H1 (cell line): ENCODE results near the gene CFAP61. TPM values are rescaled to one million over a fixed set of nuclear protein-coding genes. Genes with fewer than 3 reads are reported as not detected.

ENCODE experiments used
- CTCF ChIA-PET: fragments of 300-600 bp; sonication (Branson Sonifier 250); formaldehyde crosslinking; loops from one replicate; lab custom pipeline; 2021; ENCODE audit not compliant: partially characterized antibody; lab: Charles Lee
- POLR2A ChIA-PET: fragments of 300-600 bp; sonication (Branson Sonifier 250); formaldehyde crosslinking; loops from one replicate; lab custom pipeline; 2021; ENCODE audit warnings: inconsistent platforms; ENCODE audit not compliant: partially characterized antibody; lab: Charles Lee
- DNase-seq, 2 experiments: peaks; one replicate each; pipeline versions ENCODE4 v3.0.0 to v3.0.0-alpha.2; 2010 to 2022; ENCODE audit warnings: low spot score in 2 of 2, low read depth in 1 of 2, mixed read lengths in 1 of 2
- FAIRE-seq: peaks from 2 replicates; lab custom pipeline; 2011; peaks lifted over from hg19 to GRCh38; lab: Jason Lieb, UNC
- H2AFZ ChIP-seq: 2 replicates; pipeline ENCODE4 v1.8.1; 2012; ENCODE audit warnings: low read length, inconsistent platforms
- H2AK5ac ChIP-seq: 2 replicates; pipeline ENCODE4 v1.6.1; 2013; ENCODE audit warnings: low read depth, low read length
- H2BK120ac ChIP-seq: replicated peaks from 2 replicates; pipeline ENCODE3; 2013; ENCODE audit warnings: low read depth, low read length, inconsistent platforms
- H2BK12ac ChIP-seq: 2 replicates; pipeline ENCODE4 v1.6.1; 2013; ENCODE audit warnings: low read depth, low read length
- H2BK15ac ChIP-seq: 2 replicates; pipeline ENCODE4 v1.6.1; 2013; ENCODE audit warnings: low read length
- H2BK20ac ChIP-seq: 2 replicates; pipeline ENCODE4 v1.6.1; 2013; ENCODE audit warnings: low read length
- H2BK5ac ChIP-seq: 2 replicates; pipeline ENCODE4 v1.6.1; 2013; ENCODE audit warnings: low read depth, low read length
- H3K14ac ChIP-seq: 2 replicates; pipeline ENCODE4 v1.6.1; 2013; ENCODE audit warnings: inconsistent platforms; ENCODE audit not compliant: insufficient read length
- H3K18ac ChIP-seq: 2 replicates; pipeline ENCODE4 v1.6.1; 2013; ENCODE audit warnings: low read length; ENCODE audit errors: extremely low read depth
- H3K23ac ChIP-seq: 2 replicates; pipeline ENCODE4 v1.6.1; 2013; ENCODE audit warnings: inconsistent platforms; ENCODE audit not compliant: insufficient read length
- H3K23me2 ChIP-seq: 2 replicates; pipeline ENCODE4 v1.6.1; 2013; ENCODE audit warnings: low read depth, low read length
- H3K27ac ChIP-seq: 2 replicates; pipeline ENCODE4 v1.6.1; 2011; ENCODE audit warnings: low read depth, low read length, inconsistent platforms
- H3K27me3 ChIP-seq, 4 experiments: replicated peaks in 1 of 4; 1 replicate in 1 of 4; 2 replicates in 3 of 4; pipeline versions ENCODE4 v1.6.1 to v1.8.1; 2011 to 2013; ENCODE audit warnings: low read length in 3 of 4, mild to moderate bottlenecking in 3 of 4, inconsistent platforms in 2 of 4, mixed read lengths in 2 of 4, moderate library complexity in 1 of 4; ENCODE audit not compliant: control insufficient read depth in 3 of 4, insufficient read depth in 3 of 4; ENCODE audit errors: extremely low read depth in 1 of 4
- H3K36me3 ChIP-seq, 4 experiments: 2 replicates each; pipeline versions ENCODE4 v1.6.1 to v1.8.1; 2011 to 2013; ENCODE audit warnings: mild to moderate bottlenecking in 4 of 4, low read length in 3 of 4, moderate library complexity in 2 of 4, control low read depth in 1 of 4, inconsistent platforms in 1 of 4; ENCODE audit not compliant: insufficient read depth in 4 of 4, control insufficient read depth in 2 of 4
- H3K4ac ChIP-seq: replicated peaks from 2 replicates; pipeline ENCODE3; 2013; ENCODE audit warnings: low read length, low read depth, mixed read lengths, inconsistent platforms; ENCODE audit not compliant: insufficient read length
- H3K4me1 ChIP-seq, 4 experiments: replicated peaks in 1 of 4; 1 replicate in 1 of 4; 2 replicates in 3 of 4; pipeline versions ENCODE4 v1.6.1 to v1.8.1; 2011 to 2013; ENCODE audit warnings: low read length in 3 of 4, inconsistent platforms in 2 of 4, mixed read lengths in 1 of 4; ENCODE audit not compliant: insufficient read depth in 4 of 4, control insufficient read depth in 3 of 4
- H3K4me2 ChIP-seq, 2 experiments: 2 replicates each; pipeline versions ENCODE4 v1.6.1 to v1.8.1; 2011 to 2013; ENCODE audit warnings: low read depth in 2 of 2, low read length in 2 of 2, control low read depth in 1 of 2, inconsistent platforms in 1 of 2, mild to moderate bottlenecking in 1 of 2; ENCODE audit not compliant: insufficient read depth in 1 of 2
- H3K4me3 ChIP-seq, 4 experiments: fragments of 200-600, 300-600 bp in 1 of 4; sonication (generic), shearing (Covaris generic), sonication (Bioruptor Twin) in 1 of 4; 2 replicates each; pipeline versions ENCODE4 v1.5.1 to v1.8.1; 2011 to 2016; ENCODE audit warnings: low read length in 4 of 4, low read depth in 3 of 4, control low read depth in 2 of 4, inconsistent platforms in 2 of 4, mild to moderate bottlenecking in 2 of 4, mixed read lengths in 1 of 4, moderate library complexity in 1 of 4; ENCODE audit not compliant: insufficient read depth in 2 of 4; ENCODE audit errors: extremely low read depth in 1 of 4
- H3K56ac ChIP-seq: replicated peaks from 2 replicates; pipeline ENCODE3; 2013; ENCODE audit warnings: low read depth, mild to moderate bottlenecking, mixed read lengths, low read length, inconsistent platforms; ENCODE audit not compliant: insufficient read length
- H3K79me1 ChIP-seq: 2 replicates; pipeline ENCODE4 v1.6.1; 2013; ENCODE audit warnings: low read depth, low read length, control low read depth
- H3K79me2 ChIP-seq, 2 experiments: 2 replicates each; pipeline versions ENCODE4 v1.6.1 to v1.8.1; 2012 to 2013; ENCODE audit warnings: low read length in 2 of 2, mild to moderate bottlenecking in 2 of 2, inconsistent platforms in 1 of 2; ENCODE audit not compliant: insufficient read depth in 2 of 2, control insufficient read depth in 1 of 2
- H3K9ac ChIP-seq, 4 experiments: replicated peaks in 1 of 4; 1 replicate in 1 of 4; 2 replicates in 3 of 4; pipeline versions ENCODE4 v1.6.1 to v1.8.1; 2011 to 2013; ENCODE audit warnings: low read depth in 3 of 4, low read length in 3 of 4, control low read depth in 2 of 4, mild to moderate bottlenecking in 2 of 4, moderate library complexity in 2 of 4, inconsistent platforms in 1 of 4; ENCODE audit errors: extremely low read depth in 1 of 4
- H3K9me3 ChIP-seq, 2 experiments: 2 replicates each; pipeline versions ENCODE4 v1.6.1 to v1.8.1; 2012 to 2013; ENCODE audit warnings: mild to moderate bottlenecking in 2 of 2, moderate library complexity in 2 of 2, control low read depth in 1 of 2, inconsistent platforms in 1 of 2, low read depth in 1 of 2, low read length in 1 of 2, mixed read lengths in 1 of 2; ENCODE audit not compliant: insufficient read depth in 2 of 2
- H4K20me1 ChIP-seq, 2 experiments: replicated peaks in 1 of 2; 2 replicates each; pipeline versions ENCODE3 to v1.8.1; 2011 to 2013; ENCODE audit warnings: inconsistent platforms in 2 of 2, low read length in 2 of 2, mild to moderate bottlenecking in 1 of 2; ENCODE audit not compliant: insufficient read depth in 2 of 2, control insufficient read depth in 1 of 2
- H4K5ac ChIP-seq: 2 replicates; pipeline ENCODE4 v1.6.1; 2013; ENCODE audit warnings: low read length, low read depth, mixed read lengths, inconsistent platforms; ENCODE audit not compliant: insufficient read length
- H4K8ac ChIP-seq: 2 replicates; pipeline ENCODE4 v1.8.0; 2013; ENCODE audit warnings: mild to moderate bottlenecking, moderate library complexity, low read length, inconsistent platforms; ENCODE audit not compliant: insufficient read depth; ENCODE audit errors: extremely low read depth
- H4K91ac ChIP-seq: replicated peaks from 2 replicates; pipeline ENCODE3; 2013; ENCODE audit warnings: low read length, mixed read lengths, inconsistent platforms; ENCODE audit not compliant: insufficient read length
- ASH2L ChIP-seq: fragments of 200-600, 300-600 bp; sonication (generic); IDR thresholded peaks from one replicate; pipeline ENCODE4 v1.7.1; 2017; ENCODE audit warnings: low read length
- BCL11A ChIP-seq, 2 experiments: IDR thresholded peaks; one replicate each; pipeline ENCODE4 v1.6.1; 2011; ENCODE audit warnings: low read depth in 2 of 2, low read length in 2 of 2, mild to moderate bottlenecking in 2 of 2
- CREB1 ChIP-seq: IDR thresholded peaks from 2 replicates; pipeline ENCODE4 v1.6.1; 2012; ENCODE audit warnings: inconsistent platforms
- CTBP2 ChIP-seq: IDR thresholded peaks from 2 replicates; pipeline ENCODE4 v1.7.0; 2011; ENCODE audit warnings: borderline replicate concordance, mild to moderate bottlenecking, moderate library complexity, mixed read lengths, low read length; ENCODE audit not compliant: insufficient read depth, insufficient read length
- EGR1 ChIP-seq: IDR thresholded peaks from 2 replicates; pipeline ENCODE4 v1.6.1; 2011; ENCODE audit warnings: low read depth, low read length, borderline replicate concordance
- EZH2 ChIP-seq: fragments of 200-600 bp; sonication (generic); IDR thresholded peaks from 2 replicates; pipeline ENCODE4 v1.7.1; 2012; ENCODE audit warnings: low read depth, mild to moderate bottlenecking, moderate library complexity, low read length, inconsistent platforms; ENCODE audit not compliant: severe bottlenecking
- GABPA ChIP-seq: IDR thresholded peaks from 2 replicates; pipeline ENCODE4 v1.6.1; 2011; ENCODE audit warnings: mild to moderate bottlenecking, low read length, moderate library complexity, borderline replicate concordance; ENCODE audit not compliant: insufficient read depth
- HDAC2 ChIP-seq, 2 experiments: fragments of 300-600 bp in 1 of 2; sonication (generic) in 1 of 2; IDR thresholded peaks; 2 replicates each; pipeline ENCODE4 v1.6.1; 2011 to 2012; ENCODE audit warnings: low read depth in 2 of 2, low read length in 2 of 2, mild to moderate bottlenecking in 2 of 2, moderate library complexity in 2 of 2, borderline replicate concordance in 1 of 2, inconsistent platforms in 1 of 2
- HDAC6 ChIP-seq: IDR thresholded peaks from one replicate; pipeline ENCODE4 v1.7.1; 2012; ENCODE audit warnings: low read depth, mild to moderate bottlenecking, inconsistent platforms, low read length, moderate library complexity
- JUN ChIP-seq: IDR thresholded peaks from 2 replicates; pipeline ENCODE4 v1.6.1; 2011; ENCODE audit warnings: low read depth, mild to moderate bottlenecking, improper control_type of control experiment, low read length
- KDM5A ChIP-seq: fragments of 200-600 bp; IDR thresholded peaks from 2 replicates; pipeline ENCODE4 v1.7.1; 2012; ENCODE audit warnings: mild to moderate bottlenecking, low read length, inconsistent platforms, mixed read lengths
- SIN3A ChIP-seq, 2 experiments: IDR thresholded peaks in 1 of 2; conservative IDR thresholded peaks in 1 of 2; 2 replicates each; pipeline ENCODE4 v1.6.1; 2011 to 2012; ENCODE audit warnings: low read length in 2 of 2, improper control_type of control experiment in 1 of 2, low read depth in 1 of 2, mild to moderate bottlenecking in 1 of 2
- WGBS, 2 experiments: shearing (Covaris generic) in 1 of 2; methylation state at CpG; one replicate each; pipeline versions ENCODE4 v1.1.6 to v1.1.7; 2013 to 2015; ENCODE audit warnings: low lambda C conversion rate in 2 of 2, mixed read lengths in 2 of 2, inconsistent platforms in 1 of 2, low coverage in 1 of 2, missing lambda C conversion rate in 1 of 2; ENCODE audit not compliant: insufficient replicate concordance in 2 of 2, insufficient coverage in 1 of 2, insufficient read length in 1 of 2; ENCODE audit errors: extremely low coverage in 1 of 2, missing lambda C conversion rate in 1 of 2; 5-methylcytosine and 5-hydroxymethylcytosine counted together
- polyA plus RNA-seq, 7 experiments: library from polyadenylated mRNA; depleted of rRNA in 3 of 7; stranded (reverse) in 5 of 7; unstranded in 2 of 7; fragments of >200 nt in 5 of 7; fragments of 200-250 nt in 2 of 7; gene quantifications; 1 replicate in 5 of 7; 2 replicates in 1 of 7; 4 replicates in 1 of 7; pipeline versions ENCODE4 v1.2.1 to v1.2.3, GENCODE V29; 2011 to 2013; ENCODE audit warnings: missing spikeins in 2 of 7, mixed read lengths in 2 of 7
- total RNA-seq: library from RNA; stranded (reverse); fragmentation: NEBNext Ultra II Directional; extraction: Animal tissue kit (Norgen Biotek cat#: 25700); gene quantifications from 2 replicates; pipeline ENCODE4 v1.2.1, GENCODE V29; 2021
- TF ChIP-seq, protein P1 (sequence below): IDR thresholded peaks from 2 replicates; pipeline ENCODE4 v1.6.1; 2012; ENCODE audit warnings: inconsistent platforms

CFAP61 gene
- total and polyA plus RNA-seq, 2 of the 8 experiments (the other 6 are each of a cell fraction or from before 2014, with no cell fraction given), result 0.29 to 0.61 TPM

DNA sequence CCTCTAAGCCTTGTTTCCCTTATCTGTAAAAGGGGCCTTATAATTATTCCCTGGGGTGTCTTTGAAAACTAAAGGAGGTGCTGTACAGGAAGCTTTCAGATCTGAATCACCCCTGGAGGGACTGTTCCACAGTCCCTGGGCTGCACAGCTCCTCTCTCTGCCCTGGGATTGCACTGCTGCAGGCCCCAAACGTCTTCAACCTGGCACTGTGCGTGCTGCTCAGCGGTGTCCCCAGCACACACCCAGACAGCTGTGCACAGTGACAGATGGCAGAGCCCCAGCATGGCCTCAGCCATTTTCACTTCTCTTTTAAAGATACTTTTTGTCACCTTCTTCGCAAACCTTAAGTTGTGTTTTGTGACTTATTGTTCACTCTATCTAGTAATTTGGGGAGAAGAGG is 264.9 kb downstream of the CFAP61 start:
- FAIRE-seq, result no peak
- Histone ChIP-seq H3K56ac (no peak overlapping the region), H2BK12ac (no peak overlapping the region), H3K23ac (no peak overlapping the region), H2BK120ac (no peak overlapping the region), H4K91ac (no peak overlapping the region), H2BK5ac (no peak overlapping the region), H3K4ac (no peak overlapping the region), H3K4me3 (no peak overlapping the region), H3K79me2 (no peaks in the 10 kb centered on the region), H3K23me2 (no peaks in the 10 kb centered on the region; the same call in 1 of the 2 replicates), H3K79me1 (no peaks in the 10 kb centered on the region), H3K27me3 (no peaks in the 10 kb centered on the region), H3K9me3 (no peaks in the 10 kb centered on the region; a peak in 1 of 4 replicates), H4K8ac (no peak overlapping the region), H3K18ac (no peak overlapping the region), H2BK20ac (no peak overlapping the region), H2AFZ (no peak overlapping the region), H3K4me1 (no peaks in the 10 kb centered on the region), H2BK15ac (no peak overlapping the region), H3K14ac (no peak overlapping the region), H4K5ac (no peak overlapping the region), H2AK5ac (no peak overlapping the region), H3K36me3 (no peaks in the 10 kb centered on the region), H4K20me1 (no peaks in the 10 kb centered on the region), H3K27ac (no peak overlapping the region), H3K9ac (no peak overlapping the region), H3K4me2 (no peak overlapping the region)
- WGBS, 2 experiments, result 81% methylated on average over 4 of the region's 4 CpGs; no CpG with 5 or more reads in 1 of the 2 experiments
- no peak for DNase-seq
- POLR2A ChIA-PET, result no interaction called here
- CTCF ChIA-PET, result interaction anchor here (0.6 to 1.3 kb wide), 2 partner anchors 188 to 277 kb away, joined by 3 to 4 read pairs; no protein-coding TSS in a partner anchor
- TF ChIP-seq EZH2 (no peak), HDAC6 (no peak), CREB1 (no peak), CTBP2 (no peak), JUN (no peak), BCL11A (IDR thresholded peaks at IDR 0.05; ENCODE audit: low read depth in 2 of 2, low read length in 2 of 2) (no peak), GABPA (no peak), ASH2L (no peak), SIN3A (conservative IDR thresholded peaks at IDR 0.05 in 1 of 2, IDR thresholded peaks at IDR 0.05 in 1 of 2; ENCODE audit: low read depth in 1 of 2, low read length in 2 of 2) (no peak), EGR1 (no peak), HDAC2 (IDR thresholded peaks at IDR 0.05; ENCODE audit: borderline replicate concordance in 1 of 2, low read depth in 2 of 2, low read length in 2 of 2) (no peak), KDM5A (no peak)
- TF ChIP-seq, protein P1, sequence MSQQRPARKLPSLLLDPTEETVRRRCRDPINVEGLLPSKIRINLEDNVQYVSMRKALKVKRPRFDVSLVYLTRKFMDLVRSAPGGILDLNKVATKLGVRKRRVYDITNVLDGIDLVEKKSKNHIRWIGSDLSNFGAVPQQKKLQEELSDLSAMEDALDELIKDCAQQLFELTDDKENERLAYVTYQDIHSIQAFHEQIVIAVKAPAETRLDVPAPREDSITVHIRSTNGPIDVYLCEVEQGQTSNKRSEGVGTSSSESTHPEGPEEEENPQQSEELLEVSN, result no peak
